Spleen (tissue), 11 donors: ENCODE data around the gene SMAD7. TPM values are rescaled to one million over a fixed set of nuclear protein-coding genes. Genes with fewer than 3 reads are reported as not detected.

Experiments used
- DNase-seq: peaks from one replicate; pipeline ENCODE4 v3.0.0-alpha.2; 2020
- H3K27ac ChIP-seq, 8 donors: fragments of 200-600 bp; sonication (generic) in 7 of 8; 1 replicate in 4 of 8; 2 replicates in 4 of 8; pipeline versions ENCODE4 v1.5.0 to v1.8.0; 2016 to 2021; ENCODE audit warnings: inconsistent platforms in 4 of 8, mild to moderate bottlenecking in 4 of 8, moderate library complexity in 1 of 8
- H3K27me3 ChIP-seq, 7 donors: fragments of 200-600 bp; sonication (generic) in 6 of 7; replicated peaks in 1 of 7; 1 replicate in 4 of 7; 2 replicates in 3 of 7; pipeline versions ENCODE4 v1.5.0 to v1.8.0; 2016 to 2021; ENCODE audit warnings: inconsistent platforms in 3 of 7, mild to moderate bottlenecking in 1 of 7
- H3K36me3 ChIP-seq, 6 donors: fragments of 200-600 bp; sonication (generic) in 5 of 6; 1 replicate in 4 of 6; 2 replicates in 2 of 6; pipeline versions ENCODE4 v1.5.0 to v1.8.0; 2016 to 2021; ENCODE audit warnings: inconsistent platforms in 2 of 6
- H3K4me1 ChIP-seq, 6 donors: fragments of 200-600 bp; sonication (generic) in 5 of 6; 1 replicate in 3 of 6; 2 replicates in 3 of 6; pipeline versions ENCODE4 v1.5.0 to v1.8.0; 2016 to 2021; ENCODE audit warnings: inconsistent platforms in 3 of 6
- H3K4me3 ChIP-seq, 8 donors: fragments of 200-600 bp; sonication (generic) in 7 of 8; 1 replicate in 4 of 8; 2 replicates in 4 of 8; pipeline versions ENCODE4 v1.5.0 to v1.8.0; 2016 to 2021; ENCODE audit warnings: inconsistent platforms in 4 of 8, mild to moderate bottlenecking in 4 of 8, moderate library complexity in 2 of 8
- H3K9me3 ChIP-seq, 8 donors: fragments of 200-600 bp; sonication (generic) in 7 of 8; 1 replicate in 4 of 8; 2 replicates in 4 of 8; pipeline versions ENCODE4 v1.5.0 to v1.8.0; 2016 to 2021; ENCODE audit warnings: inconsistent platforms in 4 of 8
- CTCF ChIP-seq, 11 experiments: fragments of 200-600 bp in 7 of 11; fragments of 450-650 bp in 4 of 11; sonication (generic) in 4 of 11; IDR thresholded peaks in 8 of 11; conservative IDR thresholded peaks in 3 of 11; 1 replicate in 7 of 11; 2 replicates in 4 of 11; pipeline versions ENCODE4 v1.4.0 to v1.8.0; 2016 to 2021; ENCODE audit warnings: antibody characterized with exemption in 11 of 11, inconsistent platforms in 4 of 11, mild to moderate bottlenecking in 1 of 11
- POLR2A ChIP-seq, 3 donors: fragments of 450-650 bp; IDR thresholded peaks; one replicate each; pipeline ENCODE4 v1.5.1; 2017; ENCODE audit warnings: antibody characterized with exemption in 3 of 3, mild to moderate bottlenecking in 1 of 3
- POLR2AphosphoS5 ChIP-seq, 3 donors: sonication (generic); formaldehyde crosslinking; IDR thresholded peaks; one replicate each; pipeline ENCODE4 v1.5.1; 2017; ENCODE audit warnings: antibody characterized with exemption in 3 of 3
- WGBS, 5 donors: extraction: QIAGEN DNeasy Blood & Tissue Kit in 3 of 5; methylation state at CpG; one replicate each; pipeline versions ENCODE4 v1.1.5 to v1.1.7; 2013 to 2018; 5-methylcytosine and 5-hydroxymethylcytosine counted together
- intact Hi-C: fragments of 100-400 bp; cut with DNase I; formaldehyde crosslinking; loops from one replicate; pipeline ENCODE4 v1.15.0; 2023; ENCODE audit warnings: low total_unique reads
- polyA plus RNA-seq, 3 donors: library from polyadenylated mRNA; stranded (reverse); fragments of 200-250 nt; gene quantifications; one replicate each; pipeline ENCODE4 v1.2.1, GENCODE V29; 2013
- total RNA-seq, 7 donors: library from RNA; depleted of rRNA in 3 of 7; stranded (reverse); fragments of >200 nt in 3 of 7; fragmentation: NEBNext Ultra II Directional in 4 of 7; extraction: Animal tissue kit (Norgen Biotek cat#: 25700) in 4 of 7; gene quantifications; one replicate each; pipeline versions ENCODE4 v1.1.0 to v1.2.1, GENCODE V29; 2016 to 2021
- donor health status: healthy with polysubstance abuse.
- donor health status: DM: no; HTN: no; CAD: no; lungs with moderate emphysema.
- donor health status: DM: no; HTN: no; CAD: no.
- donor health status: Bipolar disorder and iron deficiency.
- donor health status: healthy.
- donor health status: DM: no; HTN: no; CAD: no.
- donor health status: DM: yes; HTN: yes; CAD: no.

The SMAD7 gene
- total and polyA plus RNA-seq, 10 donors = 2.5 to 21.2 (median 15.2) TPM

DNA sequence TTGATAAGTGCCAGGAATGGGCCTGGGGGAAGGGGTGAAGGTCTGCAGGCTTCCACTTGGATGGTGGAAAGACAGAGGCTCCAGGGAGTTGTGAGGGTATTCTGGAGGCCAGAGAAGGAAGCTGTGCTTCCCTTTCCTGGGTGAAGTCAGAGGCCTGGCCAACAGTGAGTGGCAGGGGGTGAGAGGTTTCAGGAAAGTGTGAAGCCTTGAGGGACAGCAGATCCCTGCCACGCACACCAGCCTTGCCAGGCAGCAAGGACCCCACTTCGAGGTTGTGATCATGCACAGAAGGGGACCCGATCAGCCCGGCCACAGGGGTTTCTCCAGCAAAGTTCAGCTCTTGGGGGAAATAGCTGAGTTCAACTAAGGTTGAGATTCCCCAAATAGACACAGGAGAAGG lies 66.5 kb downstream of the SMAD7 start:
- no peak for TF ChIP-seq POLR2A (IDR thresholded peaks at IDR 0.05)
- TF ChIP-seq POLR2AphosphoS5 (IDR thresholded peaks at IDR 0.05) = no peak
- TF ChIP-seq CTCF (IDR thresholded peaks at IDR 0.05 in 8 of 11, conservative IDR thresholded peaks at IDR 0.05 in 3 of 11) = no peak
- H3K4me1 ChIP-seq = peaks cover 0 to 12% (median 1%) of the 10 kb centered on the region in 6 donors
- H3K4me3 ChIP-seq = no peak overlapping the region
- WGBS, 5 donors = 86 to 95% (median 92%) methylated on average over 4 of the region's 4 CpGs
- intact Hi-C loops = no loop called here
- H3K27ac ChIP-seq = no peak overlapping the region
- no peaks in the 10 kb centered on the region for H3K9me3 ChIP-seq
- DNase-seq = peak; percentile 51
- no peaks in the 10 kb centered on the region for H3K27me3 ChIP-seq
- no peaks in the 10 kb centered on the region for H3K36me3 ChIP-seq

DNA sequence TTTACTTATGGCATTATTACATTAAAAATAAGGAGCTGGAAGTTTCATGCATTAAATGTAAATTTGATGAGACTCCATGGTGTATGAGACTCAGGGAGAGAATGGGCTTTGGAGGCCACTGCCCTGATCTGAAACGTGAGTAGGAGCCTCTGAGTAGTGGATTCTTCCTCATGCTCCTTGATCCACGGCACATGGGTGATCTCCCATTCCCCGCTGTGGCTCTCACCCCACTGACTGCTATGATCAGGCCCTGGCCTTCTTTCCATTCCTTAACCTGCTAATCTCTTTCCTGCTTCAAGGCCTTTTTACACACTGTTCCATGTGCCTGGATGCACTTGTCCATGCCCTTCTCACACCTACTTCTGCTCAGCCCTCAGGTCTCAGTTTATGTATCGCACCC lies 68.4 kb downstream of the SMAD7 start:
- no peak overlapping the region for H3K4me3 ChIP-seq
- H3K4me1 ChIP-seq = peaks cover 0 to 13% (median 6%) of the 10 kb centered on the region in 6 donors
- no peaks in the 10 kb centered on the region for H3K27me3 ChIP-seq
- TF ChIP-seq CTCF (IDR thresholded peaks at IDR 0.05 in 8 of 11, conservative IDR thresholded peaks at IDR 0.05 in 3 of 11) = no peak
- TF ChIP-seq POLR2A (IDR thresholded peaks at IDR 0.05) = no peak
- no peaks in the 10 kb centered on the region for H3K9me3 ChIP-seq
- WGBS, 5 donors = 92 to 98% (median 94%) methylated on average over 4 of the region's 4 CpGs
- no peak overlapping the region for H3K27ac ChIP-seq
- DNase-seq = peak; percentile 8
- intact Hi-C loops = no loop called here
- no peaks in the 10 kb centered on the region for H3K36me3 ChIP-seq

DNA sequence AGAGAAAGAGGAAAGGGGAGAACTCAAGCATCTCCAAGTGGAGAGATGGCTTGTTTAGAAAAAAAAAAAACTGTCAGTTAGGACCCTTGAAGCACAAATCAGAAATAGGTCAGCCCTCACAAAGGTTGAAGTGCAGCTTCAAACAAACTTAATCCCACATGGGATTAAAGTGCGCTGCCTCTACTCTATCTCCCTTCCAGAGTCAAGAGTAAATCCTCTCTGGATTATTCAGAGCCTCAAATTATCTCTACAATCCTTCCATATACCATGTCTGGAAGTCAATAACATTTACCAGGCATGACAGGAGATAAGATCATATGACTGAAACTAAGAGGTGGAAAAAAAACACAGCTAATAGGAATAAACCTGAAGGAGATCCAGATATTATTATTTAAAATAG lies 69.8 kb downstream of the SMAD7 start:
- Histone ChIP-seq H3K4me1 (peaks cover 0 to 15% (median 6%) of the 10 kb centered on the region in 6 donors), H3K36me3 (no peaks in the 10 kb centered on the region), H3K27ac (no peak overlapping the region), H3K9me3 (no peaks in the 10 kb centered on the region), H3K4me3 (no peak overlapping the region), H3K27me3 (no peaks in the 10 kb centered on the region)
- WGBS, 5 donors = 96 to 100% (median 97%) methylated on average over 1 of the region's 1 CpG
- no peak for DNase-seq
- TF ChIP-seq CTCF (IDR thresholded peaks at IDR 0.05 in 8 of 11, conservative IDR thresholded peaks at IDR 0.05 in 3 of 11) (no peak), POLR2AphosphoS5 (IDR thresholded peaks at IDR 0.05) (no peak), POLR2A (IDR thresholded peaks at IDR 0.05) (no peak)
- intact Hi-C loops = no loop called here

DNA sequence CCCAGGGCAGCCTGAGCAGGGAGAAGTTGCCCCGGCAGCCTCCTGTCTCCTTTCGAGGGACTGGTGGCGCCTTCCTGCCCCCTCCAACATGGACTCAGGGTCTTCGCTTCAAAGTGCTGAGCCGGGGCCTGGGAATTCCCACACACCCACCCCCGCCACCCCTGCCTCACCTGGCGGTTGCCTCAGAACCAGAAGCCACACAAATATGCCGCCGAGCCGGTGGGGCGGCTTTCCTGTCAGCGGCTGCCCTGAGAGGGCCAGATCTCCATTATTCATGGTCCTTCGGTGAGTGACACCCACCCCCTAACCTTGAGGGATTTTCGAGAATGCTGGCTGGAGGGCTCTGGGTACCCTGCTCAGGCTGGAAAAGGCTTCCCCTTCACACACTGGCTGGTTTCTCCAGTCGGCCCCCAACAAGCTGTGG lies 71.7 kb downstream of the SMAD7 start:
- DNase-seq = peak; percentile 61
- H3K27me3 ChIP-seq = no peaks in the 10 kb centered on the region
- H3K4me1 ChIP-seq = peaks cover 0 to 16% (median 6%) of the 10 kb centered on the region in 6 donors
- no peak overlapping the region for H3K27ac ChIP-seq
- no peaks in the 10 kb centered on the region for H3K9me3 ChIP-seq
- 60 to 78% (median 75%) methylated on average over 12 to 15 of the region's 15 CpGs for WGBS, 5 donors
- TF ChIP-seq POLR2AphosphoS5 (IDR thresholded peaks at IDR 0.05) (no peak), POLR2A (IDR thresholded peaks at IDR 0.05) (no peak), CTCF (IDR thresholded peaks at IDR 0.05 in 8 of 11, conservative IDR thresholded peaks at IDR 0.05 in 3 of 11) (no peak)
- H3K4me3 ChIP-seq = no peak overlapping the region
- no peaks in the 10 kb centered on the region for H3K36me3 ChIP-seq
- intact Hi-C loops = no loop called here
